DMS153 (cell line): ENCODE results near the gene DOCK6.

Experiments used
- DNase-seq: peaks from one replicate; lab custom pipeline; 2025; lab: John Stamatoyannopoulos, UW

Gene DOCK6

DNA sequence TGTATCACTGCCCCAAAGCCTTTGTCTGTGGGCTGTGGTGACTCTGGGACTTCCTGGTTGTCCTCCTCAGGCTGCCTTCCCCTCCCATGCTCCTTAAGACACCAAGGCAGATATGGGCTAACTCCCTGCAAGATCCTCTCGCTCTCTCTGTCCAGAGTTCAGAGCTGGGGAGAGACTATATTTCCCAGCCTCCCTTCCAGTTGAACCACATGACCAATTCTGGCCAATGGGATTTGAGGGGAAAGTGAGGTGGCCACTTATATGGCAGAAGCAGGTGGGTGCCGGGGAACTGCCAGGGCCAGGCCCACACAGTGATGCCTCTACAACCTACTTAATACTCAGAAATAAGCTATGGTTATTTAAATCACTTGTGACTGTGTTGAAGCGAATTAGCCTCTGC, 39.1 kb downstream of the DOCK6 start:
- DNase-seq = no peak

DNA sequence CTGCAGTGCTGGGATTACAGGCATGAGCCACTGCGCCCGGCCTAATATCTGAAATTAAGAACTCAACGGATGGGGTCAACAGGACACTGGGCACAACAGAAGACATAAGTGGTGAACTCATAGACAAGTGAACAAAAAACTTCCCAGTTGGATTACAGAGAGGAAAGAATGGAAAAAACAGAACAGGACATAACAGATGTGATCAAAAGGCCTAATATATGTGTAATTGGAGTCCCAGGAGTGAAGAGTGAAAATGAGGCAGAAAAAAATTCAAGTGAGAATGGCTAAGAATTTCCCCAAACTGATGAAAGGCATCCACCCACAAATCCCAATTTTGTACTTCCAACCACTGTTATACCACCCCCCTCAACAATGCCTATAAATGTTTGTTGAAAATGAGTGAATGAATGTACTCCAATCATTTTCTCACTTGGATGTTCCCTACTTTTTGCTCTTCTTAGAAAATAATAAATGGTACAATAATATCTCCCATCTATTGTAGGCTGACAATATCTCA, 41.2 kb downstream of the DOCK6 start:
- no peak for DNase-seq

DNA sequence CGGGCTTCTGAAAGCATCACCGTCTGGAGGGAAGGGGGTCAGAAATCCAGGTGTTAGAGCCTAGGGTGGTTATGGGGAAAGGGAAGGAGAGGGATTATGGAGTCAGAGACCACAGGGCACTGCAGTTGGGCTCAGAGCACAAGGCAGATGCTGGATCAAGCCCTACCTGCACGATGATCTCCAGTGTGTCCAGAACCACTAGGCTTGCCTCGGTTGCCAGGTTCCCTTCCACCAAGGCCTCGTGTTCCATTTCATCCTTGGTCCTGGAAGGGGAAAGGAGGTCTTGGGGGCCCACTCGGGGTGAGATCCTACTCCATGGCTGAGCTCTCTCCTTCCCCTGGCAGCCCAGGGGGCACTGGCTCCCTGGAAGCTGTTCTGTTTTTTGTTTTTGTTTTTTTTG, 47.9 kb downstream of the DOCK6 start:
- no peak for DNase-seq

DNA sequence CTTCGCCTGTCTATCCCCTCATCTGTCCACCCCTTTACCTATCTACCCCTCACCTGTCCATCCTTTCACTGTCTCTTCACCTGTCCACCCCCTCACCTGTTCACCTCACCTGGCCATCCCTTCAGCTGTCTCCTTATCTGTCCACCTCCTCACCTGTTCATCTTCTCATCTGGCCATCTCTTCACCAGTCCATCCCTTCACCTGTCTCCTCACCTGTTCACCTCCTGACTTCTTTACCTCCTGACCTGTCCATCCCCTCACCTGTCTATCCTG, 51.7 kb downstream of the DOCK6 start:
- DNase-seq = no peak

DNA sequence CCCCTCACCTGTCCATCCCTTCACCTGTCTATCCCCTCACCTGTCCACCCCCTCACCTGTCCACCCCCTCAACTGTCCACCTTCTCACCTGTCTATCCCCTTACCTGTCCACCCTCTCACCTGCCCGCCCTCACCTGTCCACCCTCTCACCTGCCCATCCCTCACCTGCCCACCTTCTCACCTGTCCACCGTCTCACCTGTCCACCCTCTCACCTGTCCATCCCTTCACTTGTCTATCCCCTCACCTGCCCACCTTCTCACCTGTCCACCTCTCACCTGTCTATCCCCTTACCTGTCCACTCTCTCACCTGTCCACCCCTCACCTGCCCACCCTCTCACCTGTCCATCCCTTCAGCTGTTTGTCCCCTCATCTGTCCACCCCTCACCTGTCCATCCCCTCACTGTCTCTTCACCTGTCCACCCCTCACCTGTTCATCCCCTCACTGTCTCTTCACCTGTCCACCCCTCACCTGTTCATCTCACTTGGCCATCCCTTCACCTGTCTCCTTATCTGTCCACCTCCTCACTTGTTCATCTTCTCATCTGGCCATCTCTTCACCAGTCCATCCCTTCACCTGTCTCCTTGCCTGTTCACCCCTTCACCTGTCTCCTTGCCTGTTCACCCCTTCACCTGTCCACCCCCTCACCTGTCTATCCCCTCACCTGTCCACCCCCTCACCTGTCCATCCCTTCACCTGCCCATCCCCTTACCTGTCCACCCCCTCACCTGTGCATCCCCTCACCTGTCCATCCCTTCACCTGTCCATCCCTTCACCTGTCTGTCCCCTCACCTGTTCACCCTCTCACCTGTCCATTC, 52.3 kb downstream of the DOCK6 start:
- no peak for DNase-seq

DNA sequence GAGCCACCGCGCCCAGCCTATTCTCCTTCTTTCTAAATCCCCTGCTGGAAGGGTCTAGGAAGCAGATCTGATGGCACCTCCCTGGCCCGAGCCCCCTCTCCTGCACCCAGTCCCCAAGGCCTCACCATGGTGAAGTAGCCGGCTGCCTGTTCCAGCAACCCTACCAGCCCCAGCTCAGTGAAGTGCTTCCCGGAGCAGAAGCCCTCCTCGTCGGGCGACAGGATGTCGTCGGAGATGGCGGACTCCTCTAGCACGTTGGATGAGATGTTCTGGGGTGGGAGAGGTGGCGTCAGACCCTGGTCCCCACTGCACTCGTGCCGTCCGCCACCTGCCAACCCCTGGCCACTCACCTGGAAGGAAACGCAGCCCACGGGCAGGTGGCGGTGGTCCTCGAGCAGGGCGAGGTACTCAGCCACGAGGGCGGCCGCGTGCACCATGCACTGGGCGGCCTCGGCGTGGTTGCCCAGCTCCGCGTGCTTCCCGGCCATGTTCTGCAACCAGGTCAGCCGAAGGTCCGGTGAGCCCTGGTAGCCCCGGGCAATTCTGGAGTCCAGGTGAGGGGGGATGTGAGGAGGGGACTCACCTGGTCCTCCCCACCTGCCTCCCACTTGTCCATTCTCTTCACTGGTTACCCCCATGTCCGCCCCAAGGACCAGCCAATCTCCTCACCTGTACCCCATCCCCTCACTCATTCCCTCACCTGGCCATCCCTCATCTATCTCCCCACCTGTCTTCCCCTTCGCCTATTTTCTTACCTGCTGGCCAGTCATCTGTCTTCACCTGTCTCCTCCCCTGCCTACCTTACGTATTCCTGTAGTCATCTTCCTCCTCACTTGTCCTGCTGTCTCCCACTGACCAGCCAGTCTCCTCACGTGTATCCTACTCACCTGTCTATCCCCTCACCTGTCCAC, 53.5 kb downstream of the DOCK6 start:
- DNase-seq = no peak

DNA sequence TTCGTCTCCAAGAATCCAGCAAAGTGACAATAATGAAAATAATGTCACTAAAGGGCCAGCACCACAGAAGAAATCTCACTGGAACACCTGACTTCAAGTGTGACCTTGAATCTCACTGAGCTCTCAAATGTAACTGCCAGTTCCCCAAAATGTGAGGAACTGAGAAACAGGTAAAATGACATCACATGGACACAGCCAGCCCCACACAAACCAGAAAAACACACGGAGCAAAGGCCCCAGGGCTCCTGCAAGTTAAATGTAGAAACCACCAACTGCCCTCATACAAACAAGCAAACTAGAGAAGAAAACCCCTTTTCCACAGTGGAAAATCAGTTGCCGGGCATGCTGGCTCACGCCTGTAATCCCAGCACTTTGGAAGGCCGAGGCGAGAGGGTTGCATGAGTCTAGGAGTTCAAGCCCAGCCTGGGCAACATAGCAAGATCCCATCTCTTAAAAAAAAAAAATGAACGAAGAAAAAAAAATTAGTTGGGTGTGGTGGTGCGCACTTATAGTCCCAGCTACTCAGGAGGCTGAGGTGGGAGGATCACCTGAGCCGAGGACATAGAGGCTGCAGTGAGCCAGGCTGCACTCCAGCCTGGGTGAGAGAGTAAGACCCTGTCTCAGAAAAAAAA, 56.3 kb downstream of the DOCK6 start:
- DNase-seq = no peak

DNA sequence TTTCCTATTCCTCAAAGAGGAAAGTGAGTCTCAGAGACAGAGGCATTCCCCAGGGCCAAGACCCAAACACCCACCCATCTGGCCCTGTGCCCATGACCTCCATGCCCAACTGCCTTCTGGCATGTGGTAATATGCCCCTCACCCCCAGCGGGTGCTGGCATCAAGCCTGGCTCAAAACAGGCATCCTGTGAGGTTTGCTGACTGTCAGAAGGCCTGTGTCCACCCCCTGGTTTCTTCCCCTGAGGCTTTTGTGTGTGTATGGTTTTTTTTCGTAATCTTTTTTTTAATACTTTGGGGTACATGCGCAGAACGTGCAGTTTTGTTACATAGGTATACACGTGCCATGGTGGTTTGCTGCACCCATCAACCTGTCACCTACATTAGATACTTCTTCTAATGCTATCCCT, 57.4 kb downstream of the DOCK6 start:
- DNase-seq = no peak

DNA sequence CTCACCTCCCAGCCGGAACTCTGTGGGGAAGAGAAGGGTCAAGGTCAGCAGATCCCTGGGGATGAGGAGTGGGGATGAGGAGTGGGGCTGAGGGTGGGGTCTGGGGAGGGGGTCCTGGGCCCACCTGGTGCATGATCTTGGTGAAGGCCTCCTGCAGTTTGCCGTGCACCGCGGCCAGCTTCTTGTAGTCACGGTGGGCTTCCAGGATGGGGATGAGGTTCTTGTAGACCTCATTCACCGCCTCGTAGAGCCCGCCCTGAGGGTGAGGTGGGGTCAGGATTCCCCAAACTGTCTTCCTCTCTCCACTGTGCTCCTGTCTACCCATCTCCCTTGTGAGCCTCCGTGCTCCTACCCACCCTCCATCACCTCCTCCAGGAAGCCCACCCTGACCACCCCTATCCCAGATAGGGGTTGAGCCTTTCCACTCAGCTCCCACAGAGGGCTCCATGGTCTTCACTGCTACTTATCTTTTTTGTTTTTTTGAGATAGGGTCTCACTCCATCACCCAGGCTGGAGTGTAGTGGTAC, 58.2 kb downstream of the DOCK6 start:
- no peak for DNase-seq

DNA sequence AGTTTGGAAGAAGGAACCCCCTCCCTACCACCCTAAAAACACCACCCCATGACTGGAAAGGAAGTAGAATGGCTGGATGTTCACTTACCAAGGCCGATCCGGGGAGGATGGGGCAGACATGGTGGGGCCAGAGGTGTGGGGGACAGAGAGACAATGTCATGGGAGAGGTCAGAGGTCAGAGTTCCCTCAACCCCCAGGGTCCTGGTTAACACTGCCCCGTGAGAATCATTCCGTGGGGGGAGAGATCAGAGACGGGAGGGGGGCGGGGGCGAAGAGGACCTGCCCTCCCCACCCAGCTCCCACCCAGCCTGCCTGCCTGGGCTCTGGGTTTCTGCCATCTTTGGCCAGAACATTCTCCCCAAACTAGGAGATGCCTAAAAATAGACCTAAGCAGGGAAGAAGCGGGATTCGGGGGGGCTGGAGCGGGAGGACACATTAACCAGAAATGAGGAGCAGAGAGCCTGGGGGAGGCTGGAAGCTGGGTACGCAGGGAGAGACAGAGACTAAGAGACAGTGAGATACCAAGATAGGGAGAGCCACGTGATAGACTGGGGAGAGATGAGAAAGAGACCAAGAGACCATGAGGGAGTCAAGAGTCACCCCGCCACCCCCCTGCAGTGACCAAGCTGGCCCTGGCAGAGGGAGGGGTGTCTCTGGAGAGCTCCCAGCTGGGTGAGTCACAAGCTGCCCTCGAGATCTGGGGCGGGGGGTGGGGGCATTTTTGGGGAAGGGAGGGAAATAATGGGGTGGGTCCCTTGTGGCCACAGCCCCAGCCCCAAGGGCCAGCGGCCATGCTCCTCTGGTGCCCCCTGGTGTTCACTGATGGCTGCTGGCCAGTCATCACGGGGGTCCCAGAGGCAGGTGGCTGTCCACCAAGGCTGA, 58.9 kb downstream of the DOCK6 start:
- no peak for DNase-seq

DNA sequence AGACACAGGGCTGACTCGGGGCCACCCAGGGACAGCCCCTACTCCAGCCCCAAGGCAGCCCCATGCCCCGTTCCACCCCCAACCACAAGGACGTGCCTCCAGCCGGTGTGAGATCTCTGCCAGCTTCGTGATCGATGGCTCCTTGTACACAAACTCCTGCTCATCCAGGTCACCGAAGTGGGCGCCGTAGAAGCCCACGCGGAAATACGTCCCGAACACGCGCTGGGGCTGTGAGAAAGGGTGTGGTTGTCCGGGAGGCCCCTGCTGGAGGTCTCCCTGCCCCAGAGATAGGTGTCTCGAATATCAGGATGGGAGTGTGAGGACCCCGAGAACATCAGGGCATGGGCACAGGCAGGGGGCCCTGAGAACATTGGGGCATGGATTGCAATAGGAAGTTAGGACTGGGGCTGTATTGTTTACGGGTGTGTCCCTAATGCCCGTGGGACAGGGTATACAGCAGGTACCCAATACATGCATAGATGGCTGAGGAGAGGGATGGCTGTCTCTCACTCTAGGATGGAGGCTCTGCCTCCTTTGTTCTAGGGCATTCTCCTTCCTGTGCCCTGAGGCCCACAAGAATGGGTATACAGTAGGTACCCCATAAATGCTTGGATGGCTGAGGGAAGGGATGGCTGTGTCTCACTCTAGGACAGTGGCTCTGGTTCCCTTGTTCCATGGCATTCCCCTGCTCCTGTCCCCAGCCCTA, 59.7 kb downstream of the DOCK6 start:
- DNase-seq = no peak

DNA sequence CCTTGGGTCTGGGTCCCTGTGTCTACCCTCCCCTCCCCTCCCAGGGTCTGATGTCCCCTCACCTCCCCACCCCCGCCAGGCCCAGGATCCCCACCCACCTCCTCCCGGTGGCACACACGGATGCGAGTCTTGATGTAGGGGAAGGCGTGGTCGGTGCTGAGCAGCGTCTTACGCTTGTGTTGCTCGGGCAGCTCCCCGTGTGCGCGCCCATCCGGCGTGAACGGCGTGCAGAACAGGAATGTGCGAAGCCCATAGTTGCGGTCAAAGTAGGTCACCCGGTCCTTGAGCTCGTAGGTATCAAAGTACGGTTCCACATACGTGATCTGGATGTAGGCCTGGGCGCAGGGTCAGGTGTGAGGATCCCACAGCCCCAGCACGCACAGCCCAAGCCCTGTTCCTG, 60.5 kb downstream of the DOCK6 start:
- no peak for DNase-seq

DNA sequence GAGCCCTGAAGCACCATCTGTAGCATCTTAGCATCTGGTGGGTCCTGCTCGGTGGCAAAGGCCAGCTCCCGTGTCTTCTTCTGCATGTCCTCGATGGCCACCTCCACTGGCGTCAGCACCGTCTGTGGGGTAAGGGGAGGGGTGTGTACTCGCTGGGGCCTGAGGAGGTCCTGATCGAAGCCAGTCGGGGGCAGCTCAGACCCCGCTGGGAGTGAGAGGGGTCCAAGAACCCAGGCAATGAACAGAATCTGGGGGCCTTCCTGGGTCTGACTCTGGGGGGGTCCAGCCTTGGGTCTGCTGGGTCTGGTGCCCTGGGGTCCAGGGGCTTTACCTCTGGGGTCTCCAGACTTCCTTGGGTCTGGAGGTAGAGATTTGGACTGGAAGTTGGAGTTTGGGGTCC, 61.4 kb downstream of the DOCK6 start:
- no peak for DNase-seq

DNA sequence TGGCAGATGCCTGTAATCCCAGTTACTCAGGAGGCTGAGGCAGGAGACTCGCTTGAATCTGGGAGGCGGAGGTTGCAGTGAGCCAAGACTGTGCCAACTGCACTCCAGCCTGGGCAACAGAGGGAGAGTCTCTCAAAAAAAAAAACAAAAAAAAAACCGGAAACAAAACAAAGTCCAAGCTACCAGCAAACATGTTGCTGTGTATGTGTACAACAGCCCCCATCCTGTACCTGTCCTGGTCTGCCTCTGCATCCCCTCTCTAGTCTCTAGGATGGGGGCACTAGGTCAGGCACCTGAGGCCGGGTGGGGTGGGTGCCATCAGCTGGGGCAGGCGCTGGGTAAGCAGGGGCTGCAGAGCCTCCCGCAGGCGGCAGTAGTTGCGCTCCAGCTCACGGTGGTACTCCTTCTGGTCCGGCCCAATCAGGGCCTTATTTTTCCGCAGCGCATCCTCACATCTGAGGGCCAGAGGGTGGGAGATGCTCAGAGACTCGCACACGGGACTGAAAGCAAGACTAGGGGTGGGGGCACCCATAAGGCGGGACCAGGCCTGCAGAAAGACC, 62.2 kb downstream of the DOCK6 start:
- no peak for DNase-seq

DNA sequence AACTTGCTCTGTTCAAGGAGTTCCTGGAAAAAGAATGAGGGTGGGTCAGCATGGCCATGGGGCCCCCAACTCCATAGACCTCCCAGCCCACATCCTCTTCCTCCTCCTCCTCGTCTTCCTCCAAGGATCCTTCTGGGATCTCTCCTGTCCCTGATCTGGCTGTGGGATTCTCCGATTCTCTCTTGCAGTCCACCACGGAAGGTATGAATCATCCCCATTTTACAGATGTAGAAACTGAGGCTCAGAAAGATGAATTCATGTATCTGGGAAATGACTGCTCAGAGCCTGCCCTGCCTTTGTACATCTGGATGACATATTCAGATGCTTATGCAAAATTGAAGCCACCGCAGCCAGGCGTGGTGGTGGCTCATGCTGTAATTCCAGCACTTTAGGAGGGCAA, 62.8 kb downstream of the DOCK6 start:
- DNase-seq = no peak

DNA sequence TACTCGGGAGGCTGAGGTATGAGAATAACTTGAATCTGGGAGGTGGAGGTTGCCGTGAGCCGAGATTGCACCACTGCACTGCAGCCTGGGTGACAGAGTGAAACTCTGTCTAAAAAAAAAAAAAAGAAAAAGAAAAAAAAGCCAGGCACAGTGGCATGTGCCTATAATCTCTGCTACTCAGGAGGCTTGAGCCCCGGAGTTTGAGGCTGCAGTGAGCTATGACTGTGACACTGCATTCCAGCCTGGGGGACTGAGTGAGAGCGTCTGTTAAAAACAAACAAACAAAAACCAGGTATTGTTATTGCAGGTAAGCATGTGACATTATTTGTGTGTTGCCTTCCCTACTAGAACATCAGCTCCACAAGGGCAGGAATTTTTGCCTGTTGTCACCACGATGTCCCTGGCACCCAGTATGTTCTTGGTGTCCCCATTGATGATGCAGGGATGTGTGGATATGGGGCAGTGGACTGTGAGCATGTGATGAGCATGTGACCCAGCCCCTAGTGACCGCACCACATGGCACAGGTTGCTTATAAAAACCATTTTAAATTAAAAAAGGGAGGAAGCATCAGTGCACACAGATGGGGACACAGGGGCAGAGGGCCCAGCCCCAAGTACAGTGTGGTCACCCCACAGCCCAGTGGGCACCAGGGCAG, 63.4 kb downstream of the DOCK6 start:
- no peak for DNase-seq

DNA sequence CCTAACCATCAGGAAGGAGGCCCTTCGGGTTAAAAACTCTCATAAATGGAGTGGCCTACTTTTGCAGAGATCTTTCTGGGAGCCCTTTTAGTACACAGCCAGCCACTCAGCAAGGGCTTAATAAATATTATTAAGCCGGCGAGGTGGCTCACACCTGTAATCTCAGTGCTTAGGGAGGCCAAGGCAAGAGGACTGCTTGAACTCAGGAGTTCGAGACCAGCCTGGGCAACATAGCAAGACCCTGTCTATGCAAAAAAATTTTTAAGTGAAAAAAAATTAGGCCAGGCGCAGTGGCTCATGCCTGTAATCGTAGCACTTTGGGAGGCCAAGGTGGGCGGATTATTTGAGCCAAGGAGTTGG, 64.2 kb downstream of the DOCK6 start:
- DNase-seq = no peak

DNA sequence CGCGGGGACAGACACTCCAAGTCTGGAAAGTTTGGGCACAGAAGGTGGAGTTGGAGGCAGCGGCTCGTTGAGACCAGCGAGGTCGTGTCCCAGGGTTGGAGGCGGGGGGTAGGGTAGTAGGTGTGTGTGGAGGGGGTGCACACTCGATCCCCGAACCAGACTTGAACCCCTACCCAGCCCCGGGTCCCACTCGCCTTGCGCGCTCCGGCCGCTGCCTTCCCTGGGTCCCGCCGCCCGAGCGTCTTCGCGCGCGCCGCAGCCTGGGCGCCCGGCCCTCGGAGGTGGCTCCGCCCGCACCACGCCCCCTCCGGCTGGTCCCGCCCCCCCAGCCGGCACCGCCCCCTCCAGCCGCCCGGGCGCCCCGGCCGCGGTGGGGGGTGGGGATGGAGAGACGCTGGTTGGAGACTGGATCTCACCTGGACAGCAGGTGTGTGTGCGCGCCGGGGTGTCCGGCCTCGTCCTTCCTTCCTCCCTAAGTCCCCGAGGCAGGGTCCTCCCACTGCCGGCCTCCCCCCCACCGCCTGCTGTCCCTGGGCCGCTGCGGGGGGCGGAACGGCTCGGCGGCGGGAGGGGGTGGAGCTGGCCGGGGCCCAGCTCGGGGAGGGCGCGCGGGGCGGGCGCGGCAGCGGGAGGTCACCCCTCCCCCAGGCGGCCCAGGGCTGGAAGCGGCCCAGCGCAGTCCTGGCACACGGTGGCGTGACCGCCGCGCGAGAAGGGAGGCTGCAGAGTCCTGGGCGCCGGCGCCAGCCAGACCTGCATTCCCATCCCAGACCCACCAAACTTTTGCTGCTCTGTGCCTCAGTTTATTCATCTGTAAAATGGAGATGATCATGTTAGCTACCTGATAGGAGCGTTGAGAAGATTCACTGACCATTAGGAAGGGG, 64.8 kb downstream of the DOCK6 start, which contains the start of gene KANK2:
KANK2 (minus strand) TSS at position 255 of the 884 bp plus-strand sequence. CDS start 3,034 bp downstream, outside the sequence.
- peak; percentile 87 for DNase-seq
